SU-DHL-6 (cell line): ENCODE results near the gene PRRC1.

Experiments used
- H2AFZ ChIP-seq: fragments of 200-600 bp; sonication (generic); 2 replicates; pipeline ENCODE4 v1.6.1; 2014; ENCODE audit warnings: low read depth, mild to moderate bottlenecking, moderate library complexity, mixed read lengths, antibody characterized with exemption, low read length; ENCODE audit not compliant: severe bottlenecking
- H3F3A ChIP-seq: fragments of 200-600 bp; shearing (Covaris generic); 2 replicates; pipeline ENCODE4 v1.6.0; 2016; ENCODE audit warnings: antibody characterized with exemption, mild to moderate bottlenecking; ENCODE audit not compliant: insufficient read depth
- H3K27ac ChIP-seq: fragments of 200-600 bp; sonication (generic); 2 replicates; pipeline ENCODE4 v1.5.1; 2016; ENCODE audit warnings: low read depth, mild to moderate bottlenecking, low read length, moderate library complexity, mixed read lengths
- H3K27me3 ChIP-seq: fragments of 200-600 bp; sonication (generic), shearing (Covaris generic); 2 replicates; pipeline ENCODE4 v1.6.0; 2014; ENCODE audit warnings: mild to moderate bottlenecking, low read length
- H3K36me3 ChIP-seq: fragments of 200-600 bp; sonication (generic); 2 replicates; pipeline ENCODE4 v1.6.1; 2014; ENCODE audit warnings: mild to moderate bottlenecking, low read length, mixed read lengths
- H3K4me2 ChIP-seq: fragments of 300-600, 200-600 bp; shearing (Covaris generic), sonication (generic); 2 replicates; pipeline ENCODE4 v1.6.0; 2014; ENCODE audit warnings: low read length, low read depth, mild to moderate bottlenecking; ENCODE audit not compliant: poor library complexity, severe bottlenecking
- H3K4me3 ChIP-seq: fragments of 200-600 bp; sonication (generic); 2 replicates; pipeline ENCODE4 v1.5.1; 2014; ENCODE audit warnings: antibody characterized with exemption, low read length, mild to moderate bottlenecking, mixed read lengths; ENCODE audit not compliant: insufficient read depth, poor library complexity, severe bottlenecking
- H3K79me2 ChIP-seq: fragments of 200-600 bp; sonication (generic); 2 replicates; pipeline ENCODE4 v1.6.1; 2014; ENCODE audit warnings: mild to moderate bottlenecking, low read length, moderate library complexity; ENCODE audit not compliant: insufficient read depth
- H3K9ac ChIP-seq: fragments of 200-600 bp; sonication (generic); 2 replicates; pipeline ENCODE4 v1.7.0; 2014; ENCODE audit warnings: mild to moderate bottlenecking, low read length
- H3K9me2 ChIP-seq: fragments of 200-600 bp; sonication (generic); replicated peaks from 2 replicates; pipeline ENCODE4 v1.6.1; 2014; ENCODE audit warnings: low read length; ENCODE audit not compliant: insufficient read depth
- H3K9me3 ChIP-seq: fragments of 200-600 bp; sonication (generic); 2 replicates; pipeline ENCODE4 v1.6.1; 2014; ENCODE audit warnings: low read length, mixed read lengths; ENCODE audit not compliant: insufficient read depth
- H4K20me1 ChIP-seq: fragments of 200-600 bp; sonication (generic); 2 replicates; pipeline ENCODE4 v1.6.1; 2014; ENCODE audit warnings: low read depth, mild to moderate bottlenecking, antibody characterized with exemption, low read length, moderate library complexity, mixed read lengths
- CTCF ChIP-seq: fragments of 200-600 bp; sonication (generic); IDR thresholded peaks from one replicate; pipeline ENCODE4 v1.5.1; 2017; ENCODE audit warnings: antibody characterized with exemption, mild to moderate bottlenecking, low read length, moderate library complexity; ENCODE audit not compliant: insufficient read depth, poor library complexity, severe bottlenecking
- EZH2phosphoT487 ChIP-seq: fragments of 200-600 bp; sonication (generic), shearing (Covaris generic); conservative IDR thresholded peaks from 2 replicates; pipeline ENCODE4 v1.6.1; 2018; ENCODE audit warnings: mild to moderate bottlenecking, antibody characterized with exemption, low read length, moderate library complexity, mixed read lengths

The PRRC1 gene

GRCh38 chr5:127595484-127596368 lies 78.3 kb downstream of the PRRC1 start:
- Histone ChIP-seq H3K27me3 (no peaks in the 10 kb centered on the region), H3F3A (no peaks in the 10 kb centered on the region), H4K20me1 (no peaks in the 10 kb centered on the region), H3K79me2 (no peaks in the 10 kb centered on the region), H3K4me2 (no peak overlapping the region), H3K9ac (no peak overlapping the region), H3K27ac (no peak overlapping the region), H3K36me3 (no peaks in the 10 kb centered on the region), H3K9me2 (no peaks in the 10 kb centered on the region), H2AFZ (no peak overlapping the region), H3K4me3 (no peak overlapping the region), H3K9me3 (no peaks in the 10 kb centered on the region)
- TF ChIP-seq CTCF (no peak), EZH2phosphoT487 (no peak)

GRCh38 chr5:127596501-127596900 lies 79.1 kb downstream of the PRRC1 start:
- H3K79me2 ChIP-seq: no peaks in the 10 kb centered on the region
- H3K9me2 ChIP-seq: no peaks in the 10 kb centered on the region
- H3K4me3 ChIP-seq: no peak overlapping the region
- no peaks in the 10 kb centered on the region for H3F3A ChIP-seq
- no peaks in the 10 kb centered on the region for H3K27me3 ChIP-seq
- H3K36me3 ChIP-seq: no peaks in the 10 kb centered on the region
- H4K20me1 ChIP-seq: no peaks in the 10 kb centered on the region
- H3K9ac ChIP-seq: no peak overlapping the region
- TF ChIP-seq EZH2phosphoT487 (no peak), CTCF (no peak)
- H3K4me2 ChIP-seq: no peak overlapping the region
- H3K9me3 ChIP-seq: no peaks in the 10 kb centered on the region
- no peak overlapping the region for H3K27ac ChIP-seq
- H2AFZ ChIP-seq: no peak overlapping the region

- H3K79me2 ChIP-seq: no peaks in the 10 kb centered on the region
- H3K27ac ChIP-seq: no peak overlapping the region
- H3K36me3 ChIP-seq: no peaks in the 10 kb centered on the region
- H3F3A ChIP-seq: no peaks in the 10 kb centered on the region
- no peaks in the 10 kb centered on the region for H4K20me1 ChIP-seq
- no peak overlapping the region for H3K9ac ChIP-seq
- no peaks in the 10 kb centered on the region for H3K9me3 ChIP-seq
- H3K9me2 ChIP-seq: no peaks in the 10 kb centered on the region
- TF ChIP-seq CTCF (no peak), EZH2phosphoT487 (no peak)
- no peaks in the 10 kb centered on the region for H3K27me3 ChIP-seq
- H2AFZ ChIP-seq: no peak overlapping the region
- H3K4me3 ChIP-seq: no peak overlapping the region
- no peak overlapping the region for H3K4me2 ChIP-seq
Observed at GRCh38 chr5:127599320-127599719, 81.9 kb downstream of the PRRC1 start.
